Panc1 (cell line): ENCODE data around the gene DCUN1D1. TPM values are rescaled to one million over a fixed set of nuclear protein-coding genes. Genes with fewer than 3 reads are reported as not detected.

Source experiments
- ATAC-seq: fragments of 200-7000 bp; cut with Tn5 transposase; 2 replicates; pipeline ENCODE4 v1.9.1; 2020; ENCODE audit warnings: mild to moderate bottlenecking, moderate library complexity
- BruUV-seq: library from RNA; stranded (reverse); fragments of 400-500 nt; replicated peaks from 2 replicates; lab custom pipeline; 2021; lab: Mats Ljungman, UMichigan
- CTCF ChIA-PET: fragments of 300-600 bp; sonication (Branson Sonifier 250); formaldehyde crosslinking; loops from one replicate; lab custom pipeline; 2022; ENCODE audit warnings: antibody characterized with exemption; lab: Charles Lee
- POLR2A ChIA-PET: fragments of 300-600 bp; sonication (Branson Sonifier 250); formaldehyde crosslinking; loops from one replicate; lab custom pipeline; 2022; ENCODE audit warnings: antibody characterized with exemption; lab: Charles Lee
- DNase-seq: peaks from one replicate; pipeline ENCODE4 v3.0.0-alpha.2; 2010; ENCODE audit warnings: low read depth, low spot score
- H3K27ac ChIP-seq: 2 replicates; pipeline ENCODE4 v1.5.1; 2011; ENCODE audit warnings: mild to moderate bottlenecking, low read length, inconsistent platforms
- H3K27me3 ChIP-seq: fragments of 200-500 bp; sonication (Bioruptor generic); 2 replicates; pipeline ENCODE4 v1.6.0; 2014; ENCODE audit warnings: low read length, inconsistent platforms; ENCODE audit not compliant: control insufficient read depth, insufficient read depth
- H3K36me3 ChIP-seq: fragments of 200-500 bp; sonication (Bioruptor generic); 2 replicates; pipeline ENCODE4 v1.5.1; 2014; ENCODE audit warnings: inconsistent platforms, mild to moderate bottlenecking, low read length, moderate library complexity; ENCODE audit not compliant: control insufficient read depth, insufficient read depth
- H3K4me1 ChIP-seq: 2 replicates; pipeline ENCODE4 v1.5.1; 2011; ENCODE audit warnings: inconsistent platforms, mild to moderate bottlenecking, low read length, moderate library complexity; ENCODE audit not compliant: control insufficient read depth, insufficient read depth
- H3K4me3 ChIP-seq, 2 experiments: 2 replicates each; pipeline ENCODE4 v1.5.1; 2011 to 2012; ENCODE audit warnings: low read depth in 2 of 2, low read length in 2 of 2, mild to moderate bottlenecking in 2 of 2, inconsistent platforms in 1 of 2, moderate library complexity in 1 of 2
- H3K9me3 ChIP-seq: fragments of 200-500 bp; sonication (Bioruptor generic); 2 replicates; pipeline ENCODE4 v1.5.1; 2014; ENCODE audit warnings: low read depth, mild to moderate bottlenecking, inconsistent platforms, low read length, moderate library complexity; ENCODE audit not compliant: control insufficient read depth, insufficient read depth
- POLR2AphosphoS5 ChIP-seq: IDR thresholded peaks from 2 replicates; pipeline ENCODE4 v1.6.1; 2012; ENCODE audit warnings: mild to moderate bottlenecking, low read depth, low read length, moderate library complexity
- SIN3A ChIP-seq: IDR thresholded peaks from 2 replicates; pipeline ENCODE4 v1.6.1; 2012; ENCODE audit warnings: low read depth, mild to moderate bottlenecking, low read length, moderate library complexity, borderline replicate concordance; ENCODE audit not compliant: insufficient read depth
- TCF7L2 ChIP-seq: IDR thresholded peaks from 2 replicates; pipeline ENCODE4 v1.6.1; 2011; ENCODE audit warnings: mild to moderate bottlenecking, low read depth, low read length, inconsistent platforms
- in situ Hi-C: cut with HindIII; loops from 2 replicates; pipeline ENCODE4 v1.10.0; 2016; ENCODE audit warnings: low sequenced_read_pairs, low pct_unique_long_range_greater_than_20kb
- intact Hi-C: fragments of 100-400 bp; cut with micrococcal nuclease; formaldehyde crosslinking; loops from one replicate; pipeline ENCODE4 v1.10.0; 2022; ENCODE audit not compliant: unreplicated experiment
- total RNA-seq: library from RNA; stranded (reverse); gene quantifications from one replicate; pipeline ENCODE4 v1.2.1, GENCODE V29; 2021; ENCODE audit not compliant: unreplicated experiment
- TF ChIP-seq, protein P1 (sequence below): fragments of 450-650 bp; IDR thresholded peaks from 2 replicates; pipeline ENCODE4 v1.5.1; 2017; ENCODE audit warnings: mild to moderate bottlenecking
- TF ChIP-seq, protein P2 (sequence below), 2 experiments: IDR thresholded peaks; 2 replicates each; pipeline ENCODE4 v1.6.1; 2011 to 2012; ENCODE audit warnings: low read depth in 2 of 2, control low read depth in 1 of 2, low read length in 1 of 2, mild to moderate bottlenecking in 1 of 2, moderate library complexity in 1 of 2; ENCODE audit not compliant: insufficient read depth in 1 of 2

DCUN1D1 gene
- total RNA-seq, 1 experiment from 2014 or later = 68.1 TPM

DNA sequence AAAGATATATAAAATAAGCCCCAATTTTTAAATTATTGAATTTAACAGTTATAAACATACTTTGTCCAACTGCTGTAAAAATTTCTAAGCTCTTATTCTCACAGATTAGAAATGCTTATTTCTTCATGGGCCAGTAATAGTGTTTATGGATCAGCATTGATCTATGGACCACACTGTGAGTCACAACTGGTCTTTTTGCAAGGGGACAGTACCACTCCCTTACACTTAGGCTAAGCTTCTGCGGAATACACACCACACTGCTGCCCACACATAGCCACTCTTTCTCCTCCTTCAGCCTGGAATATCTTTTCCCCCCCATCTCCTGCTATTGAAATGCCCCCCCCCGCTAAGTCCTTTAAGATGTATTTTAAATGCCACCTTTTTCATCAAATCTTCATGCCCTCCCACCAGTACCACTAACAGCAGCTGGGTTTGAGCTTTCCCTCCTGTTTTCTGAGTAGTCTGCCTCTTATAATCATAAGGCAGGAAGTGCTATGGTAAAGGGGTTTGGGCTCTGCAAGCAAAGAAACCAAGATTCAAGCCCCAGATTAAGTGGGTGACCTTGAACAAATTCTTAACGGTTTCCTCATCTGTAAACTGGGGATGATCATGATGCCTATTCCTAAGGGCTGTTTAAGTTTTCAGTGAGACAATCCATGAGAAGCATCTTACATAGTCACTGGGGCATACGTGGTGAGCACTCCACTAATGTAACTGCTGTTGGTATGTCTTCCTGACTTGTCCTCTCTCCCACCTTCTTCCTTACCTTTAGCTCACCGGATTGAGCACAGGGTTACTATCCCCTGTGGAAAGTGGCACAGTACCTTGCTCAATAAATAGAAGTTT is 69.2 kb downstream of the DCUN1D1 start:
- no peak overlapping the region for H3K4me3 ChIP-seq
- in situ Hi-C loops = no loop called here
- DNase-seq = no peak
- no peaks in the 10 kb centered on the region for H3K27me3 ChIP-seq
- no peaks in the 10 kb centered on the region for H3K9me3 ChIP-seq
- H3K4me1 ChIP-seq = no peaks in the 10 kb centered on the region
- H3K27ac ChIP-seq = no peak overlapping the region
- POLR2A ChIA-PET = no interaction called here
- CTCF ChIA-PET = interaction anchor here (1.1 kb wide), 1 partner anchor 9 kb away, joined by 7 read pairs; no protein-coding TSS in a partner anchor
- no peak for ATAC-seq
- peaks cover 3% of the 10 kb centered on the region; the same call in 1 of the 2 replicates for H3K36me3 ChIP-seq
- TF ChIP-seq, protein P1, sequence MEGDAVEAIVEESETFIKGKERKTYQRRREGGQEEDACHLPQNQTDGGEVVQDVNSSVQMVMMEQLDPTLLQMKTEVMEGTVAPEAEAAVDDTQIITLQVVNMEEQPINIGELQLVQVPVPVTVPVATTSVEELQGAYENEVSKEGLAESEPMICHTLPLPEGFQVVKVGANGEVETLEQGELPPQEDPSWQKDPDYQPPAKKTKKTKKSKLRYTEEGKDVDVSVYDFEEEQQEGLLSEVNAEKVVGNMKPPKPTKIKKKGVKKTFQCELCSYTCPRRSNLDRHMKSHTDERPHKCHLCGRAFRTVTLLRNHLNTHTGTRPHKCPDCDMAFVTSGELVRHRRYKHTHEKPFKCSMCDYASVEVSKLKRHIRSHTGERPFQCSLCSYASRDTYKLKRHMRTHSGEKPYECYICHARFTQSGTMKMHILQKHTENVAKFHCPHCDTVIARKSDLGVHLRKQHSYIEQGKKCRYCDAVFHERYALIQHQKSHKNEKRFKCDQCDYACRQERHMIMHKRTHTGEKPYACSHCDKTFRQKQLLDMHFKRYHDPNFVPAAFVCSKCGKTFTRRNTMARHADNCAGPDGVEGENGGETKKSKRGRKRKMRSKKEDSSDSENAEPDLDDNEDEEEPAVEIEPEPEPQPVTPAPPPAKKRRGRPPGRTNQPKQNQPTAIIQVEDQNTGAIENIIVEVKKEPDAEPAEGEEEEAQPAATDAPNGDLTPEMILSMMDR = no peak
- TF ChIP-seq TCF7L2 = no peak
- no peak for TF ChIP-seq SIN3A
- TF ChIP-seq, protein P2, sequence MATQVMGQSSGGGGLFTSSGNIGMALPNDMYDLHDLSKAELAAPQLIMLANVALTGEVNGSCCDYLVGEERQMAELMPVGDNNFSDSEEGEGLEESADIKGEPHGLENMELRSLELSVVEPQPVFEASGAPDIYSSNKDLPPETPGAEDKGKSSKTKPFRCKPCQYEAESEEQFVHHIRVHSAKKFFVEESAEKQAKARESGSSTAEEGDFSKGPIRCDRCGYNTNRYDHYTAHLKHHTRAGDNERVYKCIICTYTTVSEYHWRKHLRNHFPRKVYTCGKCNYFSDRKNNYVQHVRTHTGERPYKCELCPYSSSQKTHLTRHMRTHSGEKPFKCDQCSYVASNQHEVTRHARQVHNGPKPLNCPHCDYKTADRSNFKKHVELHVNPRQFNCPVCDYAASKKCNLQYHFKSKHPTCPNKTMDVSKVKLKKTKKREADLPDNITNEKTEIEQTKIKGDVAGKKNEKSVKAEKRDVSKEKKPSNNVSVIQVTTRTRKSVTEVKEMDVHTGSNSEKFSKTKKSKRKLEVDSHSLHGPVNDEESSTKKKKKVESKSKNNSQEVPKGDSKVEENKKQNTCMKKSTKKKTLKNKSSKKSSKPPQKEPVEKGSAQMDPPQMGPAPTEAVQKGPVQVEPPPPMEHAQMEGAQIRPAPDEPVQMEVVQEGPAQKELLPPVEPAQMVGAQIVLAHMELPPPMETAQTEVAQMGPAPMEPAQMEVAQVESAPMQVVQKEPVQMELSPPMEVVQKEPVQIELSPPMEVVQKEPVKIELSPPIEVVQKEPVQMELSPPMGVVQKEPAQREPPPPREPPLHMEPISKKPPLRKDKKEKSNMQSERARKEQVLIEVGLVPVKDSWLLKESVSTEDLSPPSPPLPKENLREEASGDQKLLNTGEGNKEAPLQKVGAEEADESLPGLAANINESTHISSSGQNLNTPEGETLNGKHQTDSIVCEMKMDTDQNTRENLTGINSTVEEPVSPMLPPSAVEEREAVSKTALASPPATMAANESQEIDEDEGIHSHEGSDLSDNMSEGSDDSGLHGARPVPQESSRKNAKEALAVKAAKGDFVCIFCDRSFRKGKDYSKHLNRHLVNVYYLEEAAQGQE (IDR thresholded peaks at IDR 0.05; ENCODE audit: insufficient read depth in 1 of 2, low read depth in 2 of 2, low read length in 1 of 2) = no peak
- TF ChIP-seq POLR2AphosphoS5 = no peak
- no TSS peak for BruUV-seq
- intact Hi-C loops = no loop called here

DNA sequence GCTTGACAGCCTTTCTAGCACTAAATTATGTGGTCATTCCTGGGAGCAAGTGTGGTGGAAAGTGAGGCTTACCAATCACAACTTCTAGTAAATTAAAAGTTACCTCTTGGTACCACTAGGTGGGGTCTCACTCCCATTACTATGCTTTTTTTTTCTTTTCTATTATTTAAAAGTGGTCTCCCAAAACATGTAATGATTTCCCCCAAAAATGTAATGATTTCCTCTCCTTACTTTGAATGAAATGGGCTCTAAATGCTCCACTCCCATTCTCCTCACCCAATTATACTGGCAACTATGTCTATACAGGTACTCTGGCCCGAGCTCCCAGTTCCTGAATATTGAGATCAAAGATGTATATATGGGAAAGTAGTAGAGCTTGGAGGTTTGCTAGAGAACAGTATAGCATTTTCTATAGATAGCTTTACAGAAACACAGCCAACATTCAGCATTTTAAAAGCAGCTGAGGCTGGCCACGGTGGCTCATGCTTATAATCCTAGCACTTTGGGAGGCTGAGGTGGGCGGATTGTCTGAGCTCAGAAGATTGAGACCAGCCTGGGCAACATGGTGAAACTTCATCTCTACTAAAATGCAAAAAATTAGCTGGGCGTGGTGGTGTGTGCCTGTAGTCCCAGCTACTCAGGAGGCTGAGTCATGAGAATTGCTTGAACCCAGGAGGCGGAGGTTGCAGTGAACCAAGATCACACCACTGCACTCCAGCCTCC is 70.9 kb downstream of the DCUN1D1 start:
- 0 out of 2 replicates have a peak, but pooled peaks have one; percentile 34 for ATAC-seq
- H3K4me3 ChIP-seq = no peak overlapping the region
- TF ChIP-seq, protein P1 = peak; percentile 73
- no peak for TF ChIP-seq POLR2AphosphoS5
- H3K9me3 ChIP-seq = no peaks in the 10 kb centered on the region
- intact Hi-C loops (loop anchor here (10.0 kb wide), 1 partner anchor 195 kb away; no protein-coding TSS in a partner anchor), in situ Hi-C loops (no loop called here)
- POLR2A ChIA-PET = interaction anchor here (0.6 kb wide), 1 partner anchor 403 kb away, joined by 4 read pairs; no protein-coding TSS in a partner anchor
- H3K27me3 ChIP-seq = no peaks in the 10 kb centered on the region
- CTCF ChIA-PET = interaction anchor here (0.5 to 0.7 kb wide), 3 partner anchors 13 to 536 kb away, joined by 3 to 5 read pairs (median 5); no protein-coding TSS in a partner anchor
- no peak overlapping the region for H3K27ac ChIP-seq
- H3K36me3 ChIP-seq = peaks cover 5% of the 10 kb centered on the region
- no peaks in the 10 kb centered on the region for H3K4me1 ChIP-seq
- no TSS peak for BruUV-seq
- DNase-seq = no peak
